ENCODE measurements around the gene JAK1.

GRCh38 chr1:64956010-64956640, 10.2 kb downstream of the JAK1 start:
- no peak for TF ChIP-seq FOXM1 (IDR thresholded peaks at IDR 0.05; ENCODE audit: low read depth, low read length)
- no peak for TF ChIP-seq BRCA1 (IDR thresholded peaks at IDR 0.05; ENCODE audit: low read depth, low read length)
- TF ChIP-seq POLR2A (IDR thresholded peaks at IDR 0.05; ENCODE audit: low read depth, low read length): no peak
- no peak for TF ChIP-seq CTCF (IDR thresholded peaks at IDR 0.05 in 2 of 3, conservative IDR thresholded peaks at IDR 0.05 in 1 of 3; ENCODE audit: control insufficient read depth in 2 of 3, extremely low read depth in 1 of 3, insufficient read depth in 1 of 3, low read depth in 3 of 3, low read length in 3 of 3)
- TF ChIP-seq POLR2AphosphoS5 (IDR thresholded peaks at IDR 0.05; ENCODE audit: low read length): no peak
- TF ChIP-seq CBX5 (IDR thresholded peaks at IDR 0.05; ENCODE audit: low read depth): no peak
- no peak for TF ChIP-seq ZBTB40 (IDR thresholded peaks at IDR 0.05; ENCODE audit: borderline replicate concordance)
- no peak for TF ChIP-seq RFX5 (IDR thresholded peaks at IDR 0.05; ENCODE audit: low read depth, low read length)
- TF ChIP-seq LARP7 (IDR thresholded peaks at IDR 0.05): no peak
- TF ChIP-seq SKIL (IDR thresholded peaks at IDR 0.05; ENCODE audit: low read depth, poor library complexity, severe bottlenecking): no peak
- no peak for TF ChIP-seq FOS (IDR thresholded peaks at IDR 0.05; ENCODE audit: borderline replicate concordance, extremely low read depth, insufficient read length)
- TF ChIP-seq RB1 (IDR thresholded peaks at IDR 0.05; ENCODE audit: borderline replicate concordance): no peak
- TF ChIP-seq USF2 (IDR thresholded peaks at IDR 0.05; ENCODE audit: borderline replicate concordance, low read depth, low read length): no peak
- no peak for TF ChIP-seq CBFB (IDR thresholded peaks at IDR 0.05; ENCODE audit: low read depth)
